Measurements from ENCODE around the gene GPR137B.

GPR137B gene

GRCh38 chr1:236193184-236193583 is 50.8 kb downstream of the GPR137B start:
- no peaks in the 10 kb centered on the region for H3K27me3 ChIP-seq (replicated peaks; ENCODE audit: control insufficient read depth, insufficient read depth, low read length)
- no peak overlapping the region for H3K4me3 ChIP-seq (replicated peaks; ENCODE audit: low read depth, low read length)
- TF ChIP-seq CTCF (IDR thresholded peaks at IDR 0.05; ENCODE audit: insufficient read depth, low read length, poor library complexity, severe bottlenecking) = no peak
- H3K36me3 ChIP-seq (ENCODE audit: control insufficient read depth, insufficient read depth, low read length) = peaks cover 1% of the 10 kb centered on the region; the same call in 1 of the 2 replicates
- DNase-seq (ENCODE audit: extremely low read depth, insufficient read length) = no peak

GRCh38 chr1:236200925-236201324 is 58.6 kb downstream of the GPR137B start:
- H3K4me3 ChIP-seq (replicated peaks; ENCODE audit: low read depth, low read length) = no peak overlapping the region
- no peak for DNase-seq (ENCODE audit: extremely low read depth, insufficient read length)
- no peaks in the 10 kb centered on the region; the same call in none of the 2 replicates for H3K36me3 ChIP-seq (ENCODE audit: control insufficient read depth, insufficient read depth, low read length)
- TF ChIP-seq CTCF (IDR thresholded peaks at IDR 0.05; ENCODE audit: insufficient read depth, low read length, poor library complexity, severe bottlenecking) = no peak
- no peaks in the 10 kb centered on the region for H3K27me3 ChIP-seq (replicated peaks; ENCODE audit: control insufficient read depth, insufficient read depth, low read length)

- no peak for TF ChIP-seq CTCF (IDR thresholded peaks at IDR 0.05; ENCODE audit: insufficient read depth, low read length, poor library complexity, severe bottlenecking)
- Histone ChIP-seq H3K4me3 (replicated peaks; ENCODE audit: low read depth, low read length) (no peak overlapping the region), H3K36me3 (ENCODE audit: control insufficient read depth, insufficient read depth, low read length) (peaks cover 2% of the 10 kb centered on the region), H3K27me3 (replicated peaks; ENCODE audit: control insufficient read depth, insufficient read depth, low read length) (no peaks in the 10 kb centered on the region)
- no peak for DNase-seq (ENCODE audit: extremely low read depth, insufficient read length)
Measured at GRCh38 chr1:236201786-236202185, 59.4 kb downstream of the GPR137B start.

GRCh38 chr1:236204039-236204438 is 61.7 kb downstream of the GPR137B start:
- TF ChIP-seq CTCF (IDR thresholded peaks at IDR 0.05; ENCODE audit: insufficient read depth, low read length, poor library complexity, severe bottlenecking) = no peak
- Histone ChIP-seq H3K36me3 (ENCODE audit: control insufficient read depth, insufficient read depth, low read length) (peaks cover 4% of the 10 kb centered on the region), H3K27me3 (replicated peaks; ENCODE audit: control insufficient read depth, insufficient read depth, low read length) (no peaks in the 10 kb centered on the region), H3K4me3 (replicated peaks; ENCODE audit: low read depth, low read length) (no peak overlapping the region)
- no peak for DNase-seq (ENCODE audit: extremely low read depth, insufficient read length)

GRCh38 chr1:236204656-236205055 is 62.3 kb downstream of the GPR137B start:
- Histone ChIP-seq H3K4me3 (replicated peaks; ENCODE audit: low read depth, low read length) (no peak overlapping the region), H3K36me3 (ENCODE audit: control insufficient read depth, insufficient read depth, low read length) (peaks cover 4% of the 10 kb centered on the region), H3K27me3 (replicated peaks; ENCODE audit: control insufficient read depth, insufficient read depth, low read length) (no peaks in the 10 kb centered on the region)
- no peak for TF ChIP-seq CTCF (IDR thresholded peaks at IDR 0.05; ENCODE audit: insufficient read depth, low read length, poor library complexity, severe bottlenecking)
- DNase-seq (ENCODE audit: extremely low read depth, insufficient read length) = no peak

- Histone ChIP-seq H3K36me3 (ENCODE audit: control insufficient read depth, insufficient read depth, low read length) (peaks cover 4% of the 10 kb centered on the region), H3K4me3 (replicated peaks; ENCODE audit: low read depth, low read length) (no peak overlapping the region), H3K27me3 (replicated peaks; ENCODE audit: control insufficient read depth, insufficient read depth, low read length) (no peaks in the 10 kb centered on the region)
- TF ChIP-seq CTCF (IDR thresholded peaks at IDR 0.05; ENCODE audit: insufficient read depth, low read length, poor library complexity, severe bottlenecking) = no peak
- no peak for DNase-seq (ENCODE audit: extremely low read depth, insufficient read length)
Measured at GRCh38 chr1:236206548-236206947, 64.2 kb downstream of the GPR137B start.
